Right lobe of liver (tissue), 6 donors: ENCODE data around the gene TTLL1. TPM values are rescaled to one million over a fixed set of nuclear protein-coding genes. Genes with fewer than 3 reads are reported as not detected.

Source experiments
- ATAC-seq, 4 donors: fragments of 200-7000 bp; cut with Tn5 transposase; one replicate each; pipeline ENCODE4 v1.9.1; 2020; ENCODE audit warnings: mild to moderate bottlenecking in 4 of 4, moderate library complexity in 4 of 4
- DNase-seq, 3 donors: peaks; one replicate each; pipeline ENCODE4 v3.0.0-alpha.2; 2020
- H3K27ac ChIP-seq, 3 donors: fragments of 200-600 bp; one replicate each; pipeline ENCODE4 v1.8.0; 2022
- H3K27me3 ChIP-seq, 2 donors: fragments of 200-600 bp; one replicate each; pipeline ENCODE4 v1.8.0; 2022
- H3K36me3 ChIP-seq, 4 donors: fragments of 200-600 bp; sonication (generic) in 1 of 4; one replicate each; pipeline versions ENCODE4 v1.5.1 to v1.8.0; 2017 to 2022; ENCODE audit warnings: control low read depth in 1 of 4
- H3K4me1 ChIP-seq, 4 donors: fragments of 200-600 bp; sonication (generic) in 1 of 4; one replicate each; pipeline versions ENCODE4 v1.5.1 to v1.8.0; 2017 to 2022; ENCODE audit warnings: control low read depth in 1 of 4
- H3K4me3 ChIP-seq, 3 donors: fragments of 200-600 bp; one replicate each; pipeline ENCODE4 v1.8.0; 2022
- H3K9me3 ChIP-seq, 4 donors: fragments of 200-600 bp; sonication (generic) in 1 of 4; one replicate each; pipeline versions ENCODE4 v1.5.1 to v1.8.0; 2017 to 2022; ENCODE audit warnings: control low read depth in 1 of 4
- POLR2A ChIP-seq: fragments of 450-650 bp; IDR thresholded peaks from one replicate; pipeline ENCODE4 v1.6.1; 2017; ENCODE audit warnings: antibody characterized with exemption, mild to moderate bottlenecking
- WGBS: methylation state at CpG from one replicate; pipeline ENCODE4 v1.1.6; 2018; ENCODE audit warnings: low coverage, low lambda C conversion rate; ENCODE audit not compliant: insufficient coverage; ENCODE audit errors: missing lambda C conversion rate; 5-methylcytosine and 5-hydroxymethylcytosine counted together
- intact Hi-C, 2 donors: fragments of 100-400 bp; cut with DNase I; formaldehyde crosslinking; loops; one replicate each; pipeline versions ENCODE4 v1.11.2 to v1.14.1; 2022
- long read RNA-seq: library from polyadenylated mRNA; unstranded; transcript quantifications from one replicate; pipeline ENCODE4 v2.0.0, GENCODE V29; 2019
- total RNA-seq, 6 experiments: library from RNA; depleted of rRNA in 2 of 6; stranded (reverse); fragments of >200 nt in 2 of 6; fragmentation: NEBNext Ultra II Directional in 3 of 6; extraction: Animal tissue kit (Norgen Biotek cat#: 25700) in 3 of 6; gene quantifications; one replicate each; pipeline versions ENCODE4 v1.1.0 to v1.2.4, GENCODE V29; 2016 to 2023
- TF ChIP-seq, protein P1 (sequence below), 4 donors: fragments of 200-600 bp in 3 of 4; fragments of 450-650 bp in 1 of 4; IDR thresholded peaks; one replicate each; pipeline versions ENCODE4 v1.5.1 to v1.8.0; 2016 to 2022; ENCODE audit warnings: antibody characterized with exemption in 4 of 4, mild to moderate bottlenecking in 2 of 4
- donor health status: DM: no; HTN: yes; CAD: no.
- donor health status: DM: no; HTN: no; CAD: no.
- donor health status: DM: no; HTN: no; CAD: no.
- donor health status: DM: no; HTN: yes; CAD: no.
- donor health status: DM: no; HTN: yes; CAD: no.

TTLL1 gene
- total RNA-seq = 1 to 10 TPM in 4 of 6 experiments, under 1 TPM in 2; 0.97 to 2.0 (median 1.3) TPM
- long read RNA-seq, partial matches to known transcripts = 1 of 2 reads
- long read RNA-seq, other reads (novel, unspliced or antisense) = 0 of 2 reads

DNA sequence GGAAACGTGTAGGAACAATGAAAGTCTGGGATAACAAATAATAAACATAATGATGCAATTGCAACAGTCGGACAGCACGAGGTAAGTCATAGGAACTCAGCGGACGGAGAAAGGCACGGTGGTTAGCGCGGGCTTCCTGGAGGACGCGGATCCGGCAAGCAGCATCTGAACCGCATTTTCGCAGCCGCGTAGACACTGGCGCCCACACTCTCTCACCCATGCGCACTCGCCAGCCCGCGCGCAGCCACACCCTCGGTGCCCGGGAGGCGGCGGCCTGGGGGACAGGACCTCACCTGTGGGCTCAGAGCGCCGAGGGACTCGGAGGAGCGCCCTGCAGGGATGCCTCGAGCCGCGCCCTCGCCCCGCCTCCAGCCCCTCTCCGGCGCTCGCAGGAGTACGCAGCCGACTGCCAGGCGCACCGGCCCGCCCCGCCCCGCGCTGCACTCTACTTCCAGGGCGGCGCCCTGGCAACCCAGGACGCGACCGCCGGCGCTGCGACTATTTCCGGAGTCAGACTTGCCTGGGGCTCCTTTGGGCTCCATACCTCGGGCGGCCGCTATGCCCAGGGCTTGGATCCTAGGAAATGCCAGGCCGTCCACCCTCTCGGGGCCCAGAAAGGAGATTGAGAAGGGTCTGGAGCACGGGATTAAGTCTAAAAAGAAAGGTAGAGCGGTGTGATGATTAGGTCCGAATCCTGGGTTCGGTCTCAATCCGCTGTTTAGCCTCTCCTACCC is at the start of gene TTLL1:
Gene TTLL1 (minus strand): TSS at position 408 of the 734 bp plus-strand sequence. CDS start 13,805 bp downstream, outside the sequence.
- WGBS = 8% methylated on average over 31 of the region's 64 CpGs
- Histone ChIP-seq H3K9me3 (no peaks in the 10 kb centered on the region), H3K27me3 (no peaks in the 10 kb centered on the region), H3K36me3 (no peaks in the 10 kb centered on the region), H3K27ac (peak within 1 kb of the TSS in 1 of 3 donors; percentile 40), H3K4me3 (peak within 1 kb of the TSS; percentile 61 to 86 (median 83)), H3K4me1 (peaks cover 0 to 11% (median 0%) of the 10 kb centered on the region in 4 donors)
- ATAC-seq = peak; percentile 94 to 97 (median 97)
- DNase-seq = peak; percentile 92
- intact Hi-C loops = no loop called here
- TF ChIP-seq, protein P1, sequence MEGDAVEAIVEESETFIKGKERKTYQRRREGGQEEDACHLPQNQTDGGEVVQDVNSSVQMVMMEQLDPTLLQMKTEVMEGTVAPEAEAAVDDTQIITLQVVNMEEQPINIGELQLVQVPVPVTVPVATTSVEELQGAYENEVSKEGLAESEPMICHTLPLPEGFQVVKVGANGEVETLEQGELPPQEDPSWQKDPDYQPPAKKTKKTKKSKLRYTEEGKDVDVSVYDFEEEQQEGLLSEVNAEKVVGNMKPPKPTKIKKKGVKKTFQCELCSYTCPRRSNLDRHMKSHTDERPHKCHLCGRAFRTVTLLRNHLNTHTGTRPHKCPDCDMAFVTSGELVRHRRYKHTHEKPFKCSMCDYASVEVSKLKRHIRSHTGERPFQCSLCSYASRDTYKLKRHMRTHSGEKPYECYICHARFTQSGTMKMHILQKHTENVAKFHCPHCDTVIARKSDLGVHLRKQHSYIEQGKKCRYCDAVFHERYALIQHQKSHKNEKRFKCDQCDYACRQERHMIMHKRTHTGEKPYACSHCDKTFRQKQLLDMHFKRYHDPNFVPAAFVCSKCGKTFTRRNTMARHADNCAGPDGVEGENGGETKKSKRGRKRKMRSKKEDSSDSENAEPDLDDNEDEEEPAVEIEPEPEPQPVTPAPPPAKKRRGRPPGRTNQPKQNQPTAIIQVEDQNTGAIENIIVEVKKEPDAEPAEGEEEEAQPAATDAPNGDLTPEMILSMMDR (IDR thresholded peaks at IDR 0.05) = peak in 1 of 4 donors; percentile 30
- TF ChIP-seq POLR2A = peak; percentile 24

DNA sequence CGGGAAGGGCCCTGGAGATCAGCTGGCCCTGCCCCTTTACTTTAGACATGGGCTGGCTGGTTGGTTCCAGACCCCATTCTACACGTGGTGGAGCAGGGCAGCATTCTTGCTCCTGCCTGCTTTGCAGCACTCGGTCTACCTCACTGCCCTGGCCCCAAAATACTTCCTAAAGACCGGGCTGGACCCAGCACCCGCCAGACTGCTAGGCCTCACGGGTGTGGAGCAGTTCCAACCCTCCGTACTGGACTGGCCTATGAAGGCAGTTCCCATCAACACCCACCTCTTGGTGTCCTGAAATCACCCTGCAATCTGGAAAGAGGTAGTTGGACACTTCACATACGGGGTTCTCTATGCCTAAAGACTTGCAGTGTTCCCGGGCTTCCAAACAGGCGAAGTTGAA is 47.6 kb upstream of the TTLL1 start:
- intact Hi-C loops = no loop called here
- peaks cover 0 to 41% (median 16%) of the 10 kb centered on the region in 4 donors for H3K36me3 ChIP-seq
- H3K9me3 ChIP-seq = no peaks in the 10 kb centered on the region
- ATAC-seq (peak in 1 of 4 donors; percentile 11), DNase-seq (no peak)
- H3K4me1 ChIP-seq = peaks cover 0 to 2% (median 0%) of the 10 kb centered on the region in 4 donors
- WGBS = 60% methylated on average over 1 of the region's 10 CpGs
- no peak overlapping the region for H3K4me3 ChIP-seq
- TF ChIP-seq, protein P1 (IDR thresholded peaks at IDR 0.05) = no peak
- TF ChIP-seq POLR2A = no peak
- no peaks in the 10 kb centered on the region for H3K27me3 ChIP-seq
- no peak overlapping the region for H3K27ac ChIP-seq

DNA sequence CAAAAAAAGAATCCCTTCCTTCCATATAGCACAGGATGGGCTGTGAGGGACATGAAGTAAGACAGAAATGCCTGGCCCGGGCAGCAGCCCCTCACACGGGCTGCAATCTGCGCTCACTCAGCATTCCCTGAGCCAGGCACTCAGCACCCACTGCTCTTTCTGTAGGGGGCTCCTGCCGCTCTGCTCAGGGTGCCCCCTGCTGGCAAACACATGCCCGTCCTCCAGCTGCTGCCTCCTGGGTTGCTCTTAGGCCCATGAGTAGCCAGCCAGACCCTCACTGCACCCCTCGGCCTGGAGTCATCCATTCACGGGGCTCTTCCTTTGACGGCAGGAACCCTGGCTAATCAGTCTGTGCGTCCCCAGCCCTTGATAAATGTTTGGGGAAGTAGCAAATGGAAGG is 47.1 kb upstream of the TTLL1 start:
- H3K4me1 ChIP-seq = no peaks in the 10 kb centered on the region
- H3K9me3 ChIP-seq = no peaks in the 10 kb centered on the region
- TF ChIP-seq POLR2A = no peak
- TF ChIP-seq, protein P1 (IDR thresholded peaks at IDR 0.05) = peak; percentile 23 to 58 (median 51)
- peak; percentile 74 to 78 (median 76) for ATAC-seq
- no peak overlapping the region for H3K4me3 ChIP-seq
- 36% methylated on average over 5 of the region's 9 CpGs for WGBS
- peak in 1 of 3 donors; percentile 50 for DNase-seq
- H3K27me3 ChIP-seq = no peaks in the 10 kb centered on the region
- intact Hi-C loops = no loop called here
- H3K36me3 ChIP-seq = peaks cover 0 to 41% (median 16%) of the 10 kb centered on the region in 4 donors
- no peak overlapping the region for H3K27ac ChIP-seq

DNA sequence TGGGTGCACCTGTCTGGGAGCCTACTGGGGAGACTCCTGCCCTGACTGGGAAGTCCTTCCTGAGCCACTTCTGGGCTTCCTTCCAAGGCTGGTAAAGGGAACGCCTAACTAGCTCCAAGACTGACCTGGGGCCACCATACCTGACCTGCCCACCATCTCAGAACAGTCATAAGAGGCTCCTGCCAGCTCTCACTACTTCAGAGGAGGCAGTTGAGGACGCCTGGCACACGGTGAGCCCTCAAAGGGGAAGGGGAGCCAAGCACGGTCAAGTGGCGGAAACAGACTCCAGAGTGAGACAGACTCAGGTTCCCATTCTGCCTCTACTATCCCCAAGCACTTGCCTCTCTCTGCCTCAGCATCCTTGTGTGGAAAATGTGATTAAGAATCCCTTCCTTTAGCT is 46.4 kb upstream of the TTLL1 start:
- H3K27me3 ChIP-seq = no peaks in the 10 kb centered on the region
- no peak for ATAC-seq
- no peak for TF ChIP-seq POLR2A
- TF ChIP-seq, protein P1 (IDR thresholded peaks at IDR 0.05) = no peak
- intact Hi-C loops = no loop called here
- H3K27ac ChIP-seq = no peak overlapping the region
- H3K4me1 ChIP-seq = no peaks in the 10 kb centered on the region
- peaks cover 0 to 38% (median 15%) of the 10 kb centered on the region in 4 donors for H3K36me3 ChIP-seq
- whole genome bisulfite sequencing = no CpG with 5 or more reads among the region's 5 CpGs
- DNase-seq = no peak
- H3K9me3 ChIP-seq = no peaks in the 10 kb centered on the region
- H3K4me3 ChIP-seq = no peak overlapping the region
